Keratinocyte (primary cell): Measurements from ENCODE around the gene ATP2B2. TPM values are rescaled to one million over a fixed set of nuclear protein-coding genes. Genes with fewer than 3 reads are reported as not detected.

ENCODE experiments used
- DNase-seq: peaks from one replicate; pipeline ENCODE4 v3.0.0-alpha.2; 2011; ENCODE audit warnings: low read depth, missing footprints, low spot score
- FAIRE-seq: peaks from 2 replicates; lab custom pipeline; 2011; peaks lifted over from hg19 to GRCh38; lab: Jason Lieb, UNC
- H2AFZ ChIP-seq: 2 replicates; pipeline ENCODE4 v1.6.0; 2012; ENCODE audit warnings: low read length, control low read depth, inconsistent platforms; ENCODE audit not compliant: control insufficient read depth
- H3K27ac ChIP-seq: 2 replicates; pipeline ENCODE4 v1.5.1; 2011; ENCODE audit warnings: low read length; ENCODE audit not compliant: control insufficient read depth, insufficient read depth
- H3K27me3 ChIP-seq: 3 replicates; pipeline ENCODE4 v1.6.0; 2011; ENCODE audit warnings: low read length; ENCODE audit not compliant: control insufficient read depth, insufficient read depth; ENCODE audit errors: extremely low read depth
- H3K36me3 ChIP-seq, 2 experiments: 2 replicates in 1 of 2; 3 replicates in 1 of 2; pipeline ENCODE4 v1.5.1; 2011; ENCODE audit warnings: low read length in 2 of 2, mild to moderate bottlenecking in 1 of 2; ENCODE audit not compliant: control insufficient read depth in 2 of 2, insufficient read depth in 2 of 2; ENCODE audit errors: extremely low read depth in 1 of 2
- H3K4me1 ChIP-seq: 3 replicates; pipeline ENCODE4 v1.5.1; 2011; ENCODE audit warnings: low read length; ENCODE audit not compliant: control insufficient read depth, insufficient read depth; ENCODE audit errors: extremely low read depth
- H3K4me2 ChIP-seq: 3 replicates; pipeline ENCODE4 v1.6.0; 2011; ENCODE audit warnings: low read depth, low read length; ENCODE audit not compliant: control insufficient read depth, insufficient read depth; ENCODE audit errors: extremely low read depth
- H3K4me3 ChIP-seq, 3 experiments: fragments of 200-600 bp in 1 of 3; sonication (generic) in 1 of 3; 2 replicates in 2 of 3; 3 replicates in 1 of 3; pipeline ENCODE4 v1.5.1; 2011 to 2016; ENCODE audit warnings: low read length in 3 of 3, mild to moderate bottlenecking in 3 of 3, control low read depth in 2 of 3, inconsistent platforms in 1 of 3, low read depth in 1 of 3, mixed read lengths in 1 of 3, mixed run types in 1 of 3, moderate library complexity in 1 of 3; ENCODE audit not compliant: control insufficient read depth in 2 of 3, insufficient read depth in 2 of 3; ENCODE audit errors: extremely low read depth in 1 of 3
- H3K79me2 ChIP-seq: 2 replicates; pipeline ENCODE4 v1.6.0; 2012; ENCODE audit warnings: low read length; ENCODE audit not compliant: control insufficient read depth, insufficient read depth
- H3K9ac ChIP-seq: 3 replicates; pipeline ENCODE4 v1.6.0; 2011; ENCODE audit warnings: low read length; ENCODE audit not compliant: control insufficient read depth, insufficient read depth; ENCODE audit errors: extremely low read depth
- H3K9me1 ChIP-seq: 3 replicates; pipeline ENCODE4 v1.6.0; 2011; ENCODE audit warnings: low read length; ENCODE audit not compliant: control insufficient read depth, insufficient read depth; ENCODE audit errors: extremely low read depth
- H3K9me3 ChIP-seq: 2 replicates; pipeline ENCODE4 v1.5.1; 2012; ENCODE audit warnings: low read depth, low read length; ENCODE audit not compliant: control insufficient read depth
- H4K20me1 ChIP-seq: 3 replicates; pipeline ENCODE4 v1.6.0; 2011; ENCODE audit warnings: low read length; ENCODE audit not compliant: control insufficient read depth, insufficient read depth; ENCODE audit errors: extremely low read depth
- CTCF ChIP-seq, 3 experiments: IDR thresholded peaks in 1 of 3; conservative IDR thresholded peaks in 1 of 3; optimal IDR thresholded peaks in 1 of 3; 2 replicates in 2 of 3; 3 replicates in 1 of 3; pipeline versions ENCODE3 to v1.5.1; 2011; ENCODE audit warnings: low read length in 3 of 3, mild to moderate bottlenecking in 3 of 3, moderate library complexity in 2 of 3, control low read depth in 1 of 3, inconsistent platforms in 1 of 3; ENCODE audit not compliant: insufficient read depth in 2 of 3; ENCODE audit errors: extremely low read depth in 1 of 3
- EZH2 ChIP-seq: IDR thresholded peaks from one replicate; pipeline ENCODE4 v1.6.1; 2012; ENCODE audit warnings: inconsistent platforms, mild to moderate bottlenecking, low read length, moderate library complexity
- dilution Hi-C: fragments of 300-500 bp; cut with MboI; formaldehyde crosslinking; loops from one replicate; pipeline ENCODE4 v1.7.0; 2020; ENCODE audit warnings: low sequenced_read_pairs; ENCODE audit not compliant: extremely low pct_ligation_motif_present
- polyA plus RNA-seq, 5 experiments: library from polyadenylated mRNA; depleted of rRNA in 3 of 5; stranded (reverse) in 3 of 5; stranded (forward) in 1 of 5; unstranded in 1 of 5; fragments of >200 nt; gene quantifications; 1 replicate in 1 of 5; 2 replicates in 3 of 5; 3 replicates in 1 of 5; pipeline versions ENCODE4 v1.2.1 to v1.2.3, GENCODE V29; 2011 to 2012; ENCODE audit warnings: missing spikeins in 2 of 5, low read depth in 1 of 5, low replicate concordance in 1 of 5

Gene ATP2B2
- polyA plus RNA-seq, 1 donor (not counting 4 experiments of a cell fraction or from before 2014, with no cell fraction given), result not detected

GRCh38 chr3:10378742-10379141, 126.6 kb downstream of the ATP2B2 start:
- Histone ChIP-seq H3K9me3 (no peaks in the 10 kb centered on the region), H3K27me3 (peaks cover 29% of the 10 kb centered on the region), H3K27ac (no peak overlapping the region), H2AFZ (no peak overlapping the region), H4K20me1 (no peaks in the 10 kb centered on the region), H3K4me3 (no peak overlapping the region), H3K9ac (no peak overlapping the region), H3K4me1 (no peaks in the 10 kb centered on the region), H3K79me2 (no peaks in the 10 kb centered on the region), H3K36me3 (no peaks in the 10 kb centered on the region), H3K9me1 (no peaks in the 10 kb centered on the region), H3K4me2 (no peak overlapping the region)
- FAIRE-seq (no peak), DNase-seq (no peak)
- dilution Hi-C loops, result no loop called here
- TF ChIP-seq CTCF (optimal IDR thresholded peaks at IDR 0.05 in 1 of 3, IDR thresholded peaks at IDR 0.05 in 1 of 3, conservative IDR thresholded peaks at IDR 0.05 in 1 of 3; ENCODE audit: extremely low read depth in 1 of 3, insufficient read depth in 2 of 3, low read length in 3 of 3), result no peak
- no peak for TF ChIP-seq EZH2

GRCh38 chr3:10378246-10378645, 127.1 kb downstream of the ATP2B2 start:
- H3K36me3 ChIP-seq, result no peaks in the 10 kb centered on the region
- FAIRE-seq (no peak), DNase-seq (no peak)
- no peaks in the 10 kb centered on the region for H4K20me1 ChIP-seq
- no peaks in the 10 kb centered on the region for H3K79me2 ChIP-seq
- H3K27ac ChIP-seq, result no peak overlapping the region
- H3K4me1 ChIP-seq, result no peaks in the 10 kb centered on the region
- dilution Hi-C loops, result no loop called here
- H3K27me3 ChIP-seq, result peaks cover 29% of the 10 kb centered on the region
- H2AFZ ChIP-seq, result no peak overlapping the region
- H3K4me2 ChIP-seq, result no peak overlapping the region
- no peak for TF ChIP-seq CTCF (optimal IDR thresholded peaks at IDR 0.05 in 1 of 3, IDR thresholded peaks at IDR 0.05 in 1 of 3, conservative IDR thresholded peaks at IDR 0.05 in 1 of 3; ENCODE audit: extremely low read depth in 1 of 3, insufficient read depth in 2 of 3, low read length in 3 of 3)
- no peak for TF ChIP-seq EZH2
- H3K9ac ChIP-seq, result no peak overlapping the region
- H3K4me3 ChIP-seq, result no peak overlapping the region
- H3K9me1 ChIP-seq, result no peaks in the 10 kb centered on the region
- no peaks in the 10 kb centered on the region for H3K9me3 ChIP-seq
